ENCODE results near the gene C16orf95.

The C16orf95 gene

DNA sequence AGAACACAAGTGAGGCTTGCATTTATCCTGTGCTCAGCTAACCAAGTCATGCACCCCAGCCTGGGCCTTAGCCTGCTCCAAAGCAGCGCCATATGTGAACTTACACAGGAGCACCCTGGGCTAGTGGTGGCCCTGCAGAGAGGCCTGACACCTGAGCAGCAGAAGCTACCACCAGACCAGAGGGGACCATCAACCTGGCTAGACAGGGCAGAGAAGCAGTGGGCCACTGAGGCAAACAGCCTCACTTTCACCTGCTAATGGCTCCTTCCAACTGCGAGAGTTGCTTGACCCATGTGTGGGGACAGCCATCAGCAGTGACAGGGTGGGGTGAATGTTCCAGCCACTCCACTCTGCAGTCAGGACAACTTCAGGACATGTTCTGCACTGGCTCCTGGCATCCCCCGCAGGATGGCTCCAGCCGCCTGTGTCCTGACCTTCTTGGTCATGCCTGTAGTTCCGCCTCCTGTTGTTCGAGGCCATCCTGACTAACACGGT is 2.9 kb upstream of the C16orf95 start:
- H3K4me1 Mint-ChIP-seq (ENCODE audit: low read depth): peaks cover 20% of the 10 kb centered on the region
- peaks cover 33% of the 10 kb centered on the region for H3K36me3 Mint-ChIP-seq (ENCODE audit: low read depth)
- no peak for DNase-seq
- H3K9me3 Mint-ChIP-seq: no peaks in the 10 kb centered on the region
- H3K27ac Mint-ChIP-seq: peak overlapping the region; percentile 33
- no peaks in the 10 kb centered on the region for H3K27me3 Mint-ChIP-seq
- H3K4me3 Mint-ChIP-seq: no peak overlapping the region

DNA sequence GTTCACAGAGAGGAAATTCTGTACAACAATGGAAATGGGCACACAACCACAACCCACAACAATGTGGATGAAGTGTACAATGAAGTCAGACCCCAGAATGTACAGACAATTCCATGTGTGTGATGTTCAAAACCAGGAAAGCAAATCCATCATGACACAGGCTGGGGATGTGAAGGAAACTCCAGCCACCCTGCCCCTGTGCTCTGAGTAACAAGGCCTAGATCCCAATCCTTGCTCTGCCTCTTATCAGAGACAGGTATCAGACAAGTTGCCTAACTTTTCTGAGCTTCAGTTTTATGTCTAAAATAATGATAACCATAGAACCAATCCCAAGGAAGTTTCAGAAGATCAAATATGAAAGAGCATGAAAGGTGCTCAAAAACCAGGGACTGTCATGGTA is 1.8 kb upstream of the C16orf95 start:
- Mint-ChIP-seq H3K36me3 (ENCODE audit: low read depth) (peaks cover 27% of the 10 kb centered on the region), H3K27ac (peak overlapping the region; percentile 99), H3K27me3 (no peaks in the 10 kb centered on the region), H3K9me3 (no peaks in the 10 kb centered on the region), H3K4me3 (peak overlapping the region; percentile 95), H3K4me1 (ENCODE audit: low read depth) (peaks cover 20% of the 10 kb centered on the region)
- DNase-seq: no peak

DNA sequence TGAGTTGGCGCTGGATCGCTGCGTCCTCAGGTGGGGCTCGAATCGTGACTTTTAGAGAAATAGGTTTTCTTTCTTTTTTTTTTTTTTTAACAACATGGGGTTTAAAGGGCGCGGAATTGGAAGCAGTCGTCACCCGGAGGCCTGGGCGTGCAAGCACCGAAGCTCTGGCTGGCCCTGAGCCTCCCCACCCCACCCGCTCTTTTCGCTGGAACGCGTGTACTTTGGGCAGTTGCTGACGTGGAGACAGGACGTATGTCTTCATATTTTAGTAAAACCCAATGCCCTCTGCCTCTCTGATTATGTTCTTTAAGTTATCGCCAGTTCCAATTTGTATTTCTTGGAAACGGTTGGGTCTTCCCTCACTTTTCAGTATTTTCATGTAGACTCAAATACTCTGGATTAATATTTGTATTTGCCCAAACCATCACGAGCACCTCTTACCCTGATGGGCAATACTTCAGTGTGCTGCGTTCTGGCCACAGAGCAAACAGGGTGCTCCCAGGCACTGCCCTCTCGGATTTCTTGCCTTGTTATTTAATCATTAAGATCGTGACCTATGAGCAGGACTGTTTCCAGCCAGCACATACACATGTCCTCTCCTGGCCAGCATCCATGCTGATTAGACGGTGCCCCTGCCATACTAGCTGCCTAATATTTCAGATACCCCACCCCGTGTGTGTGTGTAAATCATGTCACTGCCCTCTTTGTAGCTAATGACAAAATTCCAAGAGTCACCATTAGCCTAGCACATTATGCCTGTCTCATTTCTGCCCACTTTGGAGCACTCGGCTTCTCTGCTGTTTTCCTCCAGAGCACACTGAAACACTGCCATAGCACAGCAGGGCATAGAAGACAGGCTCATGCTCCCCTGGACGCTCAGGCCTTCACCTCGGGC is 805 bp upstream of the C16orf95 start:
- no peaks in the 10 kb centered on the region for H3K27me3 Mint-ChIP-seq
- no peak for DNase-seq
- no peaks in the 10 kb centered on the region for H3K9me3 Mint-ChIP-seq
- H3K27ac Mint-ChIP-seq: peak overlapping the region; percentile 99
- H3K4me1 Mint-ChIP-seq (ENCODE audit: low read depth): peaks cover 20% of the 10 kb centered on the region
- H3K36me3 Mint-ChIP-seq (ENCODE audit: low read depth): peaks cover 27% of the 10 kb centered on the region
- peak overlapping the region; percentile 95 for H3K4me3 Mint-ChIP-seq

DNA sequence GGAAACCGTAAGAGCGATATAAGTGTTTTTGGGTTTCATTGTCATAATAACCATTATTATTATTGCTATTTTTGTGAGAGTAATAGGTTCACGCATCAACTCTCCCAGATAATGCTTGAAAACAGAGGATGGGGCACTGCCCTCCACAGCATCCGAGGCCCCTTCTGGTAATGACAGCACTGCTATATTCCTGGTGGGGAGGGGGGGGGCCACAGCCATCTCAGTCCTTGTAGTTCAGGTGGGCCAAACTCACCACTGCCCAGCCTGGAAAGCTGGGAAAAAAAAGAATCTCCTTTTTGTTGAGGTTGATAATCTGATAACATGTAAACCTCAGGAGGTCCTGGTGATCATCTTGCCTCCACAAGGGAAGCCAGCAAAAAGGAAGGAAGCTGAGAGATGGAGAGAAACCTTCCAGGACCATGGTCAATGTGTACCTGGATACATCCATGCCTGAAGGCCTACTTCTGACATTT is 706 bp downstream of the C16orf95 start:
- Mint-ChIP-seq H3K27ac (peak overlapping the region; percentile 99), H3K27me3 (no peaks in the 10 kb centered on the region), H3K36me3 (ENCODE audit: low read depth) (peaks cover 25% of the 10 kb centered on the region), H3K4me3 (peak overlapping the region; percentile 95), H3K9me3 (no peaks in the 10 kb centered on the region), H3K4me1 (ENCODE audit: low read depth) (peaks cover 20% of the 10 kb centered on the region)
- DNase-seq: no peak

DNA sequence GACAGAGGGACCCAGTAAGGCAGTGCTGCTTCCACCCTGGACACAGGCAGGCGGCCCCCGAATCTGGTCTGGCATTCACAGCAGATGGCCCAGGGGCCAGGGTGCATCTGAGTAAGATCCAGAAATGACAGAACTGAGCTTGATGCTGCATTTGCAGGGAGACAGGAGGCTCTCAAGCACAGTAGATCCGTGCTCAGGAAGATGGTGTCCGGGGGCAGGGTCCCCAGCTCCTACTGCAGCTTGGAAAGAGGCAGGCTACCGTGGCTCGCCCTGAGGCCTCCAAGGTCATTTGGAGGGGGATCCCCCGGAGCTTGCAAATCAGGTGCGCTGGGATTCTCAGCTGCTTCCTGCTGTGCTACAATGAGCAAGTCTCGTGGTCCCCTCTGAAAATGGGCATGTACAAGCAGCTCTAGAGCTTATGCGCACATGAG is 2.2 kb downstream of the C16orf95 start:
- Mint-ChIP-seq H3K4me1 (ENCODE audit: low read depth) (peaks cover 20% of the 10 kb centered on the region), H3K9me3 (no peaks in the 10 kb centered on the region), H3K36me3 (ENCODE audit: low read depth) (peaks cover 25% of the 10 kb centered on the region), H3K4me3 (no peak overlapping the region), H3K27ac (no peak overlapping the region), H3K27me3 (no peaks in the 10 kb centered on the region)
- no peak for DNase-seq

DNA sequence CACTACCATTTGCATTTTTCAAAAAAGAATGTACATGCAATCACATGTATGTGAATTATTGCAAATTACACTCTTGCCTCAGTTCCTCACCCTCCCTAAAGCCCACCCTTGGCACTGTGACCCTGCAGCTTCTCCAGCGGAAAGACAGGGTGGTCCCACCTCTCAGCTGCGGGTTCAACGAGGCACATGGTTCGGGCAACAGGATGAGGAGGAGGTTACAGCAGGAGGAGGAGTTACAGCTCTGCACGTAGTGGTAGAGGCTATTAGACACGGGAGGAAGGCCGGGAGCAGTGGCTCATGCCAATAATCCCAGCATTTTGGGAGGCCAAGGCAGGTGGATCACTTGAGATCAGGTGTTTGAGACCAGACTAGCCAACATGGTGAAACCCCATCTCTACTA is 5.2 kb downstream of the C16orf95 start:
- no peak overlapping the region for H3K4me3 Mint-ChIP-seq
- peaks cover 14% of the 10 kb centered on the region for H3K4me1 Mint-ChIP-seq (ENCODE audit: low read depth)
- no peaks in the 10 kb centered on the region for H3K27me3 Mint-ChIP-seq
- H3K36me3 Mint-ChIP-seq (ENCODE audit: low read depth): peaks cover 6% of the 10 kb centered on the region
- no peak overlapping the region for H3K27ac Mint-ChIP-seq
- no peak for DNase-seq
- H3K9me3 Mint-ChIP-seq: peaks cover 4% of the 10 kb centered on the region

DNA sequence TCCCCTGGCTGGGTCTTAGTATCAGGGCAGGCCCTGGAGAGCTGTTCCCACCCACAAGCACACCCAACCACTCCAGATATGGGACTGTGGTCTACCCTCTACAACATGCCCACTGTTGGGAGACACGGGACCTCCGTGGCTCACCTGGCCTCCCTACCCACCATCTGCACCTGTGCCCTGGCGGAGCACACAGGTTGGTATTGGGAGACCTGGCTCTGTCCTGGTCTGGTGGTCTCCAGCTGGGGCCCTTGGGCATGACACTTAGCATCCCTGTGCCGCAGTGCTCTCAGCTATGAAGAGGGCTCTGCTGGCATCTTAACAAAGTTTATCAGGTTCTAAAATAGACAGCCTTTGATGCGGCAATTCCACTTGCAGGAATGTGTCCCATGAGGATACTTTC is 5.8 kb downstream of the C16orf95 start:
- no peaks in the 10 kb centered on the region for H3K27me3 Mint-ChIP-seq
- peaks cover 4% of the 10 kb centered on the region for H3K9me3 Mint-ChIP-seq
- H3K36me3 Mint-ChIP-seq (ENCODE audit: low read depth): peaks cover 5% of the 10 kb centered on the region
- no peak overlapping the region for H3K27ac Mint-ChIP-seq
- H3K4me1 Mint-ChIP-seq (ENCODE audit: low read depth): peaks cover 10% of the 10 kb centered on the region
- no peak for DNase-seq
- no peak overlapping the region for H3K4me3 Mint-ChIP-seq

DNA sequence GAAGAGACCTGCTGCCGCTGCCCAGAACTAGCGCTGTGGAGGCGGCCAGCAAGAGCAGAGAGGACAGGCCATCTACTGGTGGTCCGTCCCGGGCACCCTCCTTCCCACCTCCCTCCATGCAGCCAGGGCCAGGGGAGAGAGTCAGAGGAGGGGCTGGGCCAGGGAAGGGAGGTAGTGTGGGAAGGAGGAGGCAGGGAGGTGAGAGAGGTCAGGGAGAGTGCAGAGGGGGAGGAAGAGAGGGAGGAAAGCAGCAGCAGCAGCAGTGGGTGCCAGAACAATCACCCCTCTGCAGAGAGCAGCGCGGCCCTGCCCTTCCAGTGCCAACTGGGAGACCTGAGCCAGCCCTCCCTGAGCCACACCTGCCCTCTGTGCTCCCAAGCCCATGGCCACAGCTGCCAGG is 6.6 kb downstream of the C16orf95 start:
- Mint-ChIP-seq H3K4me3 (no peak overlapping the region), H3K9me3 (peaks cover 4% of the 10 kb centered on the region), H3K36me3 (ENCODE audit: low read depth) (peaks cover 5% of the 10 kb centered on the region), H3K4me1 (ENCODE audit: low read depth) (peaks cover 6% of the 10 kb centered on the region), H3K27me3 (no peaks in the 10 kb centered on the region), H3K27ac (no peak overlapping the region)
- no peak for DNase-seq

DNA sequence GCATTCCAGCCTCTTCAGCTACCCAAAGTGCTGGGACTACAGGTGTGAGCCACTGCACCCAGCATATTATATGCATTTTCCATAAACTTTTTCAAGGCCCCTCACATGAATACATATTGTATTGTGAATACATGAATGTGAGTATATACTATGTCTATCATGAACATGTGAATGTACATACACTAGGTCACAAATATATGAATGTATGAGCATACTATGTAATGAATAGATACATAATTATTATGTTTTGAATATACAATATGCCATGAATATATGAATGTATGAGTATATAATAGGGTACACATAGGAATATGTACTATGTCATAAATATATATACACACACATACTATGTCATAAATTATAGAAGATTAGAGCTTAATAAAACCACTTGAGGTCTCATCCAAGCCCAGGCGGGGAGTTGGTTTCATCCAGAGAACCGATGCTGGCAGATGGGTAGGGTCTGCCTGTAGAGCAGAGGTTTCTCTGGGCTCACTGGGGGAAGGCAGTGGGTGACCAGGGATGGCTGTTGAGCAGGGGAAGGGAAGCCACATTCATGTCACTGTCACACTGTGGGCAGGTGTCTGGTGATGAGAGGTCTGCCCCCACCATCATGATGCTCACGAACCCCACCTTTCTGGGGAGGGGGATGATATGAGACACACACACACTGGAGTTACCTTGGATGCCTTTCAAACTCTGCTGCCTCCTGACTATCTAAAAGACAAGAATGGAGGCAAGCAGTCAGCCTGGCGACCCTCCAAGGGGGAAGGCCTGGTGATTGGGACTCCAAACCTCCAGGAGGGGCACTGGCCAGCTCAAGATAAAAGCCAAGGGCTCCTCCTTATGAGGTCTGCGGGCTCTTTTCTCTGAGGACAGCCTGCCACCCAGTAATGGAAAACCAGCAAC is 7.3 kb downstream of the C16orf95 start:
- Mint-ChIP-seq H3K27ac (no peak overlapping the region), H3K4me3 (no peak overlapping the region), H3K36me3 (ENCODE audit: low read depth) (peaks cover 5% of the 10 kb centered on the region), H3K9me3 (peaks cover 4% of the 10 kb centered on the region), H3K4me1 (ENCODE audit: low read depth) (peaks cover 6% of the 10 kb centered on the region), H3K27me3 (no peaks in the 10 kb centered on the region)
- DNase-seq: no peak

DNA sequence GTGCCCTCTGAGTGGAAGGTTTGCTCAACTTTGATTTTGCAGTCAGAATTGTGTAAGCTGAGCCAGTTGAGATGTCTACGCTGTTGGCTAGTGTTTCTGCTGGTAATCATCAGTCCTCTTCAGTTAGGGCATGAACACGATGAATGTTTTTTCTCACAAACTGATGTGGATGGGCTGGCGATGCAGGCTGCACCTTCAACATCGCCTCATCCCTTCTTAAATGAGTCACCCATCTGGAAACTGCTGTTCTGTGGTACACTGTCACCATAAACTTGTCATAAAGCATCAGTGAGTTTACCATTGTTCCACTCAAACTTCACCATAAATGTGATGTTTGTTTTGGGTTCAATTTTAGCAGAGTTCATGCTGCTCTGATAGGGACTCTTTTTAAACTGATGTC is 8.4 kb downstream of the C16orf95 start:
- Mint-ChIP-seq H3K4me3 (no peak overlapping the region), H3K27ac (no peak overlapping the region), H3K4me1 (ENCODE audit: low read depth) (peaks cover 7% of the 10 kb centered on the region), H3K36me3 (ENCODE audit: low read depth) (peaks cover 5% of the 10 kb centered on the region), H3K27me3 (no peaks in the 10 kb centered on the region), H3K9me3 (peaks cover 4% of the 10 kb centered on the region)
- no peak for DNase-seq

DNA sequence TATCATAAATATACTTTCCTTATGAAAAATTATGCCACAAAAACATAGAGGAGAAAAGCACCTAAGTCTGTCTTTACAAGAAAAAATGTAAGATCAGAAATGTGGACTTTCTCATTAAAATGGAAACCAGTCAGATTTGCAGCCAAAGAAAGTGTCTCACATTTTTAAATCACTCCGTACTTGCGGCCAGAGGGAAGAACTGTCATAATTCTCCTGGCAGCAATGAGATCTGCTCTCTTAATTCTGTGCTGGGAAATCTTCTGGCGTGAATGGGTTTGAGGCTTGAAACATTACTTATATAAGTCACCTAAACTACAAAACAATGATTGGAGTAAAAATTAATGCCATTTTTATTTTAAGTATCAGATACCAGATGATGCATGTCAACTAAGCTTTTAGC is 10.7 kb downstream of the C16orf95 start:
- no peak overlapping the region for H3K4me3 Mint-ChIP-seq
- no peak overlapping the region for H3K27ac Mint-ChIP-seq
- no peaks in the 10 kb centered on the region for H3K27me3 Mint-ChIP-seq
- peaks cover 8% of the 10 kb centered on the region for H3K36me3 Mint-ChIP-seq (ENCODE audit: low read depth)
- peaks cover 16% of the 10 kb centered on the region for H3K4me1 Mint-ChIP-seq (ENCODE audit: low read depth)
- peaks cover 4% of the 10 kb centered on the region for H3K9me3 Mint-ChIP-seq
- no peak for DNase-seq

DNA sequence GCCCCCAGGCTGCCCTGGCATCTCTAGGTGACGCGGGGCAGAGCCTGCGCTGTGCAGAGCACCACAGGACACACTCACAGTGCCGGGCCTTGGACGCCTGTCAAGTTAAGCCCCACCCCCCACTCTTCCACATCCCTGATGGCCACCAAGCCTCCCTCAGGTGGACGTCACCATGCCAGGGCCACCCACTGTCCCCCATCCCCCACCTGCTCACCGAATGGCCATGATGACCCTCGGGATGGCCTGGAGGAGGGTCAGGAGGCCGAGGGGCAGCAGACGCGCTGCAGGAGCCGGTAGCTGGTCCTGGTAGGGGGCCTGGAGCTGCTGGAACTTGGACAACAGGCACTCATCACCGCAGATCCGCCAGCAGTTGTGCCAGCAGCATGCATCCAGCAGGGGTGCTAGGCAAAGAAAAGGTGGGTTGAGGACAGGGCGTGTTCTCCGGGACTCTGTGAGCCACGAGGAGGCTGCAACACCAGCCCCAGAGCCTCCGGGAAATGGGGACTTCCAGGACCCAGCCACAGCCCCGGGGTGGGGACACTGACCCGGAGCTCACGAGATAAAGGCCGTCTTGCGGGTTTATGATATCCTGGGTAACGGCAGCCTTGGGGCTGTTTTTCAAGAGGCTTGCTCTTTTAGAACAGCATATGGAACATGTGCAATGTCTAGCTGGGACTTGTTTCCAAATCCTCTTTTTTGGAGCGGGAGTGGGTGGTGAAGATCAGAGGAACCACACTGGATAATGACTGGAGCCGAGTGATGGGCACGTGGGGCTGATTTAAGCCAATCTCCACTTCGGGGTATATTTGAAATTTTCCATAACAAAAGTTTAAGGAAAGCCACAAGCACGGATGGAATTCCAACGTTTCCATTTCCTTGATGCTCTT is 11.4 kb downstream of the C16orf95 start:
- Mint-ChIP-seq H3K27me3 (no peaks in the 10 kb centered on the region), H3K4me3 (no peak overlapping the region), H3K9me3 (peaks cover 4% of the 10 kb centered on the region), H3K27ac (no peak overlapping the region), H3K4me1 (ENCODE audit: low read depth) (peaks cover 16% of the 10 kb centered on the region), H3K36me3 (ENCODE audit: low read depth) (peaks cover 8% of the 10 kb centered on the region)
- DNase-seq: no peak

DNA sequence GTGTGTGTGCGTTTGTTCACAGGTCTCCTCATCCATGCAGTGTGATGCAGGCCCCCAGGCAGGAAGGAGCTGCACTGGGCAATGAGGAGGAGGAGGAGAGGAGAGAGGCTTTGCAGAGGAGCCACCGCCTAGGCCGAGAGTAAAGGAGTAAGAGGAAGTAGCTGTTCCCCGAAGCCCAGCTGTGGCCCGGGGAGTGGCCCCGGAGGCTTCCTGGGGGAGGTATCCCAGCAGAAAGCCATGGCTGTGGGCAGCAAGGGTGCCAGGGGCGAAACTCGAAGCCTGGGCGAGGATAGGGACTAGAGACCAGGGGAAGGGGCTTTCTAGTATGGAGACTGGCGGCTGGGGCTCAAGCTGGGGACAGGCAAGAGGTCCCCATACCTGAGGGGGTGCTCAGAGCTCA is 12.2 kb downstream of the C16orf95 start:
- no peak for DNase-seq
- no peak overlapping the region for H3K27ac Mint-ChIP-seq
- no peak overlapping the region for H3K4me3 Mint-ChIP-seq
- peaks cover 4% of the 10 kb centered on the region for H3K9me3 Mint-ChIP-seq
- H3K4me1 Mint-ChIP-seq (ENCODE audit: low read depth): peaks cover 16% of the 10 kb centered on the region
- H3K27me3 Mint-ChIP-seq: no peaks in the 10 kb centered on the region
- H3K36me3 Mint-ChIP-seq (ENCODE audit: low read depth): peaks cover 8% of the 10 kb centered on the region

Measured in activated T-cell treated with anti-CD3 and anti-CD28 coated beads, Interleukin-2, amount 50 U/mL, for 24 hours (primary cell).